HepG2 (cell line): ENCODE measurements around the gene SLC25A1. TPM values are rescaled to one million over a fixed set of nuclear protein-coding genes. Genes with fewer than 3 reads are reported as not detected.

ENCODE experiments used
- BCL6 ChIP-seq: IDR thresholded peaks from 2 replicates; pipeline ENCODE4 v1.6.1; 2016; ENCODE audit warnings: missing genetic modification reagents, missing compliant biosample characterization
- EHMT2 ChIP-seq: fragments of 200-600 bp; sonication (generic); IDR thresholded peaks from 2 replicates; pipeline ENCODE4 v1.7.0; 2017; ENCODE audit warnings: antibody characterized with exemption, low read depth, low read length, borderline replicate concordance
- GMEB2 ChIP-seq: IDR thresholded peaks from 2 replicates; pipeline ENCODE4 v1.6.1; 2016; ENCODE audit warnings: missing biosample characterization, missing genetic modification reagents, low read depth
- HES4 ChIP-seq: sonication (generic); formaldehyde crosslinking; IDR thresholded peaks from 2 replicates; pipeline ENCODE4 v1.9.0; 2021; ENCODE audit warnings: mild to moderate bottlenecking, missing genetic modification reagents, borderline replicate concordance
- LBX2 ChIP-seq: sonication (generic); formaldehyde crosslinking; IDR thresholded peaks from 2 replicates; pipeline ENCODE4 v1.5.0; 2020; ENCODE audit warnings: missing genetic modification reagents, mild to moderate bottlenecking, borderline replicate concordance
- NPAS2 ChIP-seq: sonication (generic); formaldehyde crosslinking; IDR thresholded peaks from 2 replicates; pipeline ENCODE4 v1.8.0; 2022; ENCODE audit warnings: mild to moderate bottlenecking, missing genetic modification reagents, borderline replicate concordance
- NR3C1 ChIP-seq: sonication (generic); formaldehyde crosslinking; IDR thresholded peaks from 2 replicates; pipeline ENCODE4 v1.4.0; 2020; ENCODE audit warnings: missing genetic modification reagents
- RXRA ChIP-seq: sonication (generic); formaldehyde crosslinking; IDR thresholded peaks from 2 replicates; pipeline ENCODE4 v1.5.1; 2020; ENCODE audit warnings: missing genetic modification reagents
- SNAPC2 ChIP-seq: sonication (generic); formaldehyde crosslinking; IDR thresholded peaks from 2 replicates; pipeline ENCODE4 v1.8.1; 2022; ENCODE audit warnings: mild to moderate bottlenecking, missing genetic modification reagents
- TAF1 ChIP-seq: sonication (generic); formaldehyde crosslinking; IDR thresholded peaks from 2 replicates; pipeline ENCODE4 v1.4.0; 2020; ENCODE audit warnings: missing genetic modification reagents
- THAP7 ChIP-seq: sonication (generic); formaldehyde crosslinking; IDR thresholded peaks from 2 replicates; pipeline ENCODE4 v1.8.1; 2023; ENCODE audit warnings: mild to moderate bottlenecking, missing genetic modification reagents
- ZFP91 ChIP-seq: sonication (generic); formaldehyde crosslinking; IDR thresholded peaks from 2 replicates; pipeline ENCODE4 v1.9.0; 2022; ENCODE audit warnings: missing genetic modification reagents, mild to moderate bottlenecking, borderline replicate concordance
- ZFX ChIP-seq: sonication (generic); formaldehyde crosslinking; IDR thresholded peaks from 2 replicates; pipeline ENCODE4 v1.4.0; 2020; ENCODE audit warnings: mild to moderate bottlenecking, low read depth, missing genetic modification reagents, moderate library complexity
- ZNF281 ChIP-seq: sonication (generic); formaldehyde crosslinking; IDR thresholded peaks from 2 replicates; pipeline ENCODE4 v1.4.0; 2020; ENCODE audit warnings: missing genetic modification reagents, borderline replicate concordance
- ZNF616 ChIP-seq: sonication (generic); formaldehyde crosslinking; IDR thresholded peaks from 2 replicates; pipeline ENCODE4 v1.5.0; 2020; ENCODE audit warnings: low read depth, mild to moderate bottlenecking, missing genetic modification reagents
- polyA plus RNA-seq, 8 experiments: library from polyadenylated mRNA; depleted of rRNA in 3 of 8; stranded (reverse) in 7 of 8; unstranded in 1 of 8; fragments of >200 nt; fragmentation: Illumina TruSeq in 4 of 8; extraction: Trizol in 4 of 8; gene quantifications; 2 replicates each; pipeline versions ENCODE4 v1.2.1 to v1.2.3, GENCODE V29; 2011 to 2016; ENCODE audit warnings: low read depth in 4 of 8, missing spikeins in 1 of 8, mixed read lengths in 1 of 8; ENCODE audit not compliant: insufficient read depth in 1 of 8
- total RNA-seq, 5 experiments: library from RNA; depleted of rRNA; stranded (reverse); fragments of >200 nt; fragmentation: Illumina TruSeq; extraction: Trizol; gene quantifications; 2 replicates each; pipeline ENCODE4 v1.2.3, GENCODE V29; 2016; ENCODE audit warnings: low read depth in 1 of 5
- TF ChIP-seq, protein P1 (sequence below): sonication (generic); formaldehyde crosslinking; IDR thresholded peaks from 2 replicates; pipeline ENCODE4 v1.4.0; 2020; ENCODE audit warnings: missing genetic modification reagents, borderline replicate concordance
- TF ChIP-seq, protein P2 (sequence below): sonication (generic); formaldehyde crosslinking; IDR thresholded peaks from 2 replicates; pipeline ENCODE4 v1.5.0; 2020; ENCODE audit warnings: missing genetic modification reagents

The SLC25A1 gene
- total and polyA plus RNA-seq, 2 of the 13 experiments (the other 11 are each of a cell fraction or from before 2014, with no cell fraction given), result 49.4 to 161 TPM

DNA sequence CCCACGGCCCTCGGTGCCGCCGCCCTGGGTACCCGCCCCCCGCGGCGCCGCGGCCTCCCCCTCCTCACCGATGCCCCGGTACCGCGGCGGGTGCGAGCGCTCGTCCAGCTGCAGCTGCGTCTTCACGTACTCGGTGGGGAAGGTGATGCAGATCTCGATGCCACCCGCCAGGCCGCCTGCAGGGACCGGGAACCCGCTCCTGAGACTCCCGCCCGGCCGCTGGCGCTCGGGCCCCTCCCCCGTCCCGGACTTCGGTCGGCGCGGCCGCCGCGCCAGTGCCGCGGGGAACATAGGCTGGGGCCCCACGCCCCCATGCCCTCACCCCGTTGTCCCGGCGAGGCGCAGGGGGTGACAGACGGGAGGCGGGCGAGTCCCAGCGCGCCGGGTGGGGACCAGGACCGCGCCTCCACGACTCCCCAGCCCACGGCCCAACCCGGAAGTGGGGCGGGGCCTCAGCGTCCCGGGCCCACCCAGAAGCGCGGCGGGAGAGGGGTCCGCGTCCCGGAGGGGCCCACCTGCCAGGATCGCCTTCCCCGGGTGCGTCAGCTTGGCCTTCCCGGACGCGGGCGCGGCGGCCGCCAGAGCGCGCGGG is 375 bp downstream of the SLC25A1 start (continued):
- peak; percentile 69; the same call in 1 of the 2 replicates for TF ChIP-seq ZFP91 (CRISPR knock-in tag)
- TF ChIP-seq, protein P1, sequence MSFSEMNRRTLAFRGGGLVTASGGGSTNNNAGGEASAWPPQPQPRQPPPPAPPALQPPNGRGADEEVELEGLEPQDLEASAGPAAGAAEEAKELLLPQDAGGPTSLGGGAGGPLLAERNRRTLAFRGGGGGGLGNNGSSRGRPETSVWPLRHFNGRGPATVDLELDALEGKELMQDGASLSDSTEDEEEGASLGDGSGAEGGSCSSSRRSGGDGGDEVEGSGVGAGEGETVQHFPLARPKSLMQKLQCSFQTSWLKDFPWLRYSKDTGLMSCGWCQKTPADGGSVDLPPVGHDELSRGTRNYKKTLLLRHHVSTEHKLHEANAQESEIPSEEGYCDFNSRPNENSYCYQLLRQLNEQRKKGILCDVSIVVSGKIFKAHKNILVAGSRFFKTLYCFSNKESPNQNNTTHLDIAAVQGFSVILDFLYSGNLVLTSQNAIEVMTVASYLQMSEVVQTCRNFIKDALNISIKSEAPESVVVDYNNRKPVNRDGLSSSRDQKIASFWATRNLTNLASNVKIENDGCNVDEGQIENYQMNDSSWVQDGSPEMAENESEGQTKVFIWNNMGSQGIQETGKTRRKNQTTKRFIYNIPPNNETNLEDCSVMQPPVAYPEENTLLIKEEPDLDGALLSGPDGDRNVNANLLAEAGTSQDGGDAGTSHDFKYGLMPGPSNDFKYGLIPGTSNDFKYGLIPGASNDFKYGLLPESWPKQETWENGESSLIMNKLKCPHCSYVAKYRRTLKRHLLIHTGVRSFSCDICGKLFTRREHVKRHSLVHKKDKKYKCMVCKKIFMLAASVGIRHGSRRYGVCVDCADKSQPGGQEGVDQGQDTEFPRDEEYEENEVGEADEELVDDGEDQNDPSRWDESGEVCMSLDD (CRISPR knock-in tag), result no peak
- TF ChIP-seq SNAPC2, result no peak
- TF ChIP-seq LBX2 (CRISPR knock-in tag), result no peak
- peak; percentile 56 for TF ChIP-seq ZFX (CRISPR knock-in tag)
- no peak for TF ChIP-seq BCL6 (CRISPR knock-in tag)
- no peak for TF ChIP-seq RXRA (CRISPR knock-in tag)
- no peak for TF ChIP-seq THAP7
- no peak for TF ChIP-seq EHMT2
- no peak for TF ChIP-seq HES4 (CRISPR knock-in tag)
- TF ChIP-seq, protein P2, sequence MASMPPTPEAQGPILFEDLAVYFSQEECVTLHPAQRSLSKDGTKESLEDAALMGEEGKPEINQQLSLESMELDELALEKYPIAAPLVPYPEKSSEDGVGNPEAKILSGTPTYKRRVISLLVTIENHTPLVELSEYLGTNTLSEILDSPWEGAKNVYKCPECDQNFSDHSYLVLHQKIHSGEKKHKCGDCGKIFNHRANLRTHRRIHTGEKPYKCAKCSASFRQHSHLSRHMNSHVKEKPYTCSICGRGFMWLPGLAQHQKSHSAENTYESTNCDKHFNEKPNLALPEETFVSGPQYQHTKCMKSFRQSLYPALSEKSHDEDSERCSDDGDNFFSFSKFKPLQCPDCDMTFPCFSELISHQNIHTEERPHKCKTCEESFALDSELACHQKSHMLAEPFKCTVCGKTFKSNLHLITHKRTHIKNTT (CRISPR knock-in tag), result no peak
- TF ChIP-seq ZNF281 (CRISPR knock-in tag), result peak; percentile 65; the same call in 1 of the 2 replicates
- TF ChIP-seq NR3C1 (CRISPR knock-in tag), result no peak
- TF ChIP-seq GMEB2, result no peak
- TF ChIP-seq TAF1 (CRISPR knock-in tag), result no peak
- TF ChIP-seq ZNF616, result no peak
- no peak for TF ChIP-seq NPAS2
